IMR-90 (cell line): Measurements from ENCODE around the gene RFT1. TPM values are rescaled to one million over a fixed set of nuclear protein-coding genes. Genes with fewer than 3 reads are reported as not detected.

Experiments used
- ATAC-seq: fragments of 200-7000 bp; cut with Tn5 transposase; 2 replicates; pipeline ENCODE4 v1.9.1; 2020; ENCODE audit warnings: low read depth, mild to moderate bottlenecking, moderate library complexity
- BruUV-seq: library from RNA; stranded (reverse); fragments of 400-500 nt; replicated peaks from 2 replicates; lab custom pipeline; 2021; lab: Mats Ljungman, UMichigan
- CTCF ChIA-PET: fragments of 300-600 bp; formaldehyde crosslinking; extraction: SDS; loops from one replicate; lab custom pipeline; 2021; ENCODE audit warnings: antibody characterized with exemption; lab: Yijun Ruan, JAX
- POLR2A ChIA-PET: fragments of 300-600 bp; sonication (Branson Sonifier 250); formaldehyde crosslinking; loops from one replicate; lab custom pipeline; 2022; ENCODE audit warnings: antibody characterized with exemption; ENCODE audit not compliant: unreplicated experiment; lab: Charles Lee
- DNase-seq: peaks from one replicate; pipeline ENCODE4 v3.0.0; 2013
- H2AFZ ChIP-seq: replicated peaks from 2 replicates; pipeline ENCODE3; 2013; ENCODE audit warnings: low read length, mild to moderate bottlenecking; ENCODE audit not compliant: poor library complexity
- H2AK5ac ChIP-seq: 2 replicates; pipeline ENCODE4 v1.6.1; 2013; ENCODE audit warnings: low read depth, low read length, inconsistent platforms
- H2AK9ac ChIP-seq: replicated peaks from 2 replicates; pipeline ENCODE3; 2013; ENCODE audit warnings: mild to moderate bottlenecking, low read depth, low read length, moderate library complexity; ENCODE audit not compliant: poor library complexity
- H2BK120ac ChIP-seq: 2 replicates; pipeline ENCODE4 v1.6.1; 2013; ENCODE audit warnings: low read depth, low read length, inconsistent platforms
- H2BK15ac ChIP-seq: 3 replicates; pipeline ENCODE4 v1.6.1; 2013; ENCODE audit warnings: low read depth, low read length, inconsistent platforms
- H2BK20ac ChIP-seq: 2 replicates; pipeline ENCODE4 v1.6.1; 2013; ENCODE audit warnings: low read depth, mild to moderate bottlenecking, inconsistent platforms, low read length, moderate library complexity
- H2BK5ac ChIP-seq: 2 replicates; pipeline ENCODE4 v1.6.1; 2013; ENCODE audit warnings: mild to moderate bottlenecking, low read depth, low read length, inconsistent platforms; ENCODE audit not compliant: poor library complexity, severe bottlenecking
- H3K14ac ChIP-seq: replicated peaks from 2 replicates; pipeline ENCODE4 v1.6.1; 2013; ENCODE audit warnings: low read depth, low read length, inconsistent platforms
- H3K18ac ChIP-seq: 2 replicates; pipeline ENCODE4 v1.6.1; 2013; ENCODE audit warnings: low read depth, low read length, control low read depth
- H3K23ac ChIP-seq: 2 replicates; pipeline ENCODE4 v1.6.1; 2013; ENCODE audit warnings: low read depth, low read length, inconsistent platforms
- H3K27ac ChIP-seq: 2 replicates; pipeline ENCODE4 v1.5.1; 2013; ENCODE audit warnings: mild to moderate bottlenecking, control low read depth, low read length; ENCODE audit not compliant: insufficient read depth
- H3K27me3 ChIP-seq: 2 replicates; pipeline ENCODE4 v1.6.1; 2013; ENCODE audit warnings: low read length; ENCODE audit not compliant: control insufficient read depth, insufficient read depth
- H3K36me3 ChIP-seq: 2 replicates; pipeline ENCODE4 v1.6.1; 2013; ENCODE audit warnings: low read length, mixed read lengths; ENCODE audit not compliant: control insufficient read depth, insufficient read depth
- H3K4ac ChIP-seq: 2 replicates; pipeline ENCODE4 v1.6.1; 2013; ENCODE audit warnings: low read depth, low read length, inconsistent platforms
- H3K4me1 ChIP-seq: 2 replicates; pipeline ENCODE4 v1.6.1; 2013; ENCODE audit warnings: low read length, mixed read lengths; ENCODE audit not compliant: control insufficient read depth, insufficient read depth
- H3K4me2 ChIP-seq: 2 replicates; pipeline ENCODE4 v1.6.1; 2013; ENCODE audit warnings: low read depth, mild to moderate bottlenecking, control low read depth, low read length, moderate library complexity
- H3K4me3 ChIP-seq: 2 replicates; pipeline ENCODE4 v1.5.1; 2013; ENCODE audit warnings: low read depth, mild to moderate bottlenecking, control low read depth, low read length, moderate library complexity; ENCODE audit not compliant: insufficient read depth
- H3K56ac ChIP-seq: 2 replicates; pipeline ENCODE4 v1.6.1; 2013; ENCODE audit warnings: low read length, inconsistent platforms; ENCODE audit not compliant: insufficient read depth; ENCODE audit errors: extremely low read depth
- H3K79me1 ChIP-seq, 2 experiments: 2 replicates each; pipeline ENCODE4 v1.6.1; 2013; ENCODE audit warnings: low read length in 2 of 2, inconsistent platforms in 1 of 2, low read depth in 1 of 2
- H3K9ac ChIP-seq: 2 replicates; pipeline ENCODE4 v1.6.1; 2013; ENCODE audit warnings: low read depth, low read length, control low read depth
- H3K9me1 ChIP-seq: 2 replicates; pipeline ENCODE4 v1.6.1; 2013; ENCODE audit warnings: low read length, inconsistent platforms; ENCODE audit not compliant: insufficient read depth
- H3K9me3 ChIP-seq: 2 replicates; pipeline ENCODE4 v1.6.1; 2013; ENCODE audit warnings: low read length; ENCODE audit not compliant: control insufficient read depth, insufficient read depth
- H4K20me1 ChIP-seq: 2 replicates; pipeline ENCODE4 v1.6.1; 2013; ENCODE audit warnings: low read length, inconsistent platforms; ENCODE audit not compliant: insufficient read depth
- H4K5ac ChIP-seq: 2 replicates; pipeline ENCODE4 v1.6.1; 2013; ENCODE audit warnings: mild to moderate bottlenecking, low read depth, low read length, control low read depth
- H4K8ac ChIP-seq, 2 experiments: 2 replicates each; pipeline ENCODE4 v1.6.1; 2013; ENCODE audit warnings: low read depth in 2 of 2, low read length in 2 of 2, control low read depth in 1 of 2, inconsistent platforms in 1 of 2
- H4K91ac ChIP-seq: 2 replicates; pipeline ENCODE4 v1.6.1; 2013; ENCODE audit warnings: low read depth, low read length, inconsistent platforms; ENCODE audit not compliant: insufficient read depth
- BHLHE40 ChIP-seq: fragments of 150-350 bp; IDR thresholded peaks from 2 replicates; pipeline ENCODE4 v1.6.1; 2016; ENCODE audit warnings: mild to moderate bottlenecking, low read depth, low read length
- CEBPB ChIP-seq: IDR thresholded peaks from 2 replicates; pipeline ENCODE4 v1.6.1; 2012; ENCODE audit warnings: low read depth, low read length, improper control_type of control experiment
- CHD1 ChIP-seq: IDR thresholded peaks from 2 replicates; pipeline ENCODE4 v1.6.1; 2012; ENCODE audit warnings: low read depth, low read length, improper control_type of control experiment
- MAZ ChIP-seq: IDR thresholded peaks from 2 replicates; pipeline ENCODE4 v1.6.1; 2012; ENCODE audit warnings: low read depth, mild to moderate bottlenecking, low read length, improper control_type of control experiment, moderate library complexity, borderline replicate concordance
- NFE2L2 ChIP-seq: fragments of 150-350 bp; IDR thresholded peaks from 2 replicates; pipeline ENCODE4 v1.6.1; 2016; ENCODE audit warnings: low read depth, mild to moderate bottlenecking, low read length
- POLR2A ChIP-seq: IDR thresholded peaks from 2 replicates; pipeline ENCODE4 v1.6.1; 2012; ENCODE audit warnings: mild to moderate bottlenecking, low read depth, low read length
- RCOR1 ChIP-seq: IDR thresholded peaks from 2 replicates; pipeline ENCODE4 v1.6.1; 2012; ENCODE audit warnings: mild to moderate bottlenecking, low read length, improper control_type of control experiment; ENCODE audit not compliant: insufficient replicate concordance
- SMC3 ChIP-seq: fragments of 150-350 bp; IDR thresholded peaks from 2 replicates; pipeline ENCODE4 v1.6.1; 2016; ENCODE audit warnings: low read depth, mild to moderate bottlenecking, antibody characterized with exemption, low read length, moderate library complexity
- WGBS, 2 experiments: methylation state at CpG; one replicate each; pipeline versions ENCODE4 v1.1.5 to v1.1.7; 2013; ENCODE audit warnings: missing lambda C conversion rate in 2 of 2; ENCODE audit not compliant: insufficient read length in 1 of 2; ENCODE audit errors: extremely low coverage in 2 of 2; 5-methylcytosine and 5-hydroxymethylcytosine counted together
- dilution Hi-C: fragments of 300-500 bp; cut with HindIII; formaldehyde crosslinking; loops from one replicate; pipeline ENCODE4 v1.14.3; 2018; ENCODE audit warnings: low sequenced_read_pairs; ENCODE audit not compliant: unreplicated experiment
- in situ Hi-C: fragments of 300-500 bp; cut with MboI; formaldehyde crosslinking; loops from 3 replicates; pipeline ENCODE4 v1.14.3; 2019; ENCODE audit warnings: low sequenced_read_pairs, inconsistent platforms, mixed read lengths
- intact Hi-C: fragments of 100-400 bp; cut with micrococcal nuclease; formaldehyde crosslinking; loops from 2 replicates; pipeline ENCODE4 v1.10.0; 2022
- polyA plus RNA-seq, 3 experiments: library from polyadenylated mRNA; depleted of rRNA; stranded (reverse); fragments of >200 nt; gene quantifications; 2 replicates each; pipeline ENCODE4 v1.2.3, GENCODE V29; 2012; ENCODE audit warnings: low replicate concordance in 1 of 3
- total RNA-seq: library from RNA; depleted of rRNA; stranded (reverse); fragments of >200 nt; gene quantifications from 2 replicates; pipeline ENCODE4 v1.2.3, GENCODE V29; 2012
- TF ChIP-seq, protein P1 (sequence below): conservative IDR thresholded peaks from 2 replicates; pipeline ENCODE4 v1.5.1; 2012; ENCODE audit warnings: mild to moderate bottlenecking, low read depth, low read length, improper control_type of control experiment

The RFT1 gene
- total and polyA plus RNA-seq, 2 of the 4 experiments (the other 2 are of a cell fraction), result 14.5 to 23.5 TPM

DNA sequence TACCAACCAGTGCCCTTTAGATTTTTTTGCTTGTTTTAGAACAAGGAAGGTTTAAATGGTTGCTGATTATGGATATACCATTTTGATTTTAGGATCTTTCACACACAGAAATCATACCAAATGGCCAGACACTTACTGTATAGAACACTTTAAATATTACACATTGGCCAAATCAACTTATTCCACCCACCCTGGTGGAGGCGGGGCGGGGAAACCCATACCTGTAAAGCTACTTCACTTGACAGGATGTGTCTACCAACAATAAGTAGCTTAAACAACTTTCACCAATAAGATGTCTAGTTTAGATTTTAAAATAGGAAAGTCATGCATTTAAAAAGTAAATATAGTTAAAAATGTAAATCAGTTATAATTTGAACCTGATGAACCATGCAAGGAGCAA lies 67.3 kb downstream of the RFT1 start:
- intact Hi-C loops (loop anchor here (5.0 kb wide), 1 partner anchor 306 kb away; no protein-coding TSS in a partner anchor), dilution Hi-C loops (no loop called here), in situ Hi-C loops (loop anchor here (5.0 kb wide), 1 partner anchor 211 kb away; no protein-coding TSS in a partner anchor)
- Histone ChIP-seq H2BK5ac (no peak overlapping the region), H3K4me3 (no peak overlapping the region), H2AK9ac (no peak overlapping the region), H3K27ac (no peak overlapping the region), H2AK5ac (no peak overlapping the region), H2BK20ac (no peak overlapping the region), H3K56ac (no peak overlapping the region), H3K4me1 (no peaks in the 10 kb centered on the region), H3K4ac (no peak overlapping the region), H3K4me2 (no peak overlapping the region), H3K79me1 (no peaks in the 10 kb centered on the region), H3K9me1 (no peaks in the 10 kb centered on the region), H3K9ac (no peak overlapping the region), H2AFZ (no peak overlapping the region), H3K14ac (no peak overlapping the region), H3K18ac (no peak overlapping the region), H3K23ac (no peak overlapping the region), H4K91ac (no peak overlapping the region), H4K8ac (no peak overlapping the region), H3K36me3 (no peaks in the 10 kb centered on the region), H4K5ac (no peak overlapping the region), H3K27me3 (peaks cover 13% of the 10 kb centered on the region), H3K9me3 (no peaks in the 10 kb centered on the region), H2BK15ac (no peak overlapping the region), H2BK120ac (no peak overlapping the region), H4K20me1 (no peaks in the 10 kb centered on the region)
- BruUV-seq, result no TSS peak
- no peak for DNase-seq
- POLR2A ChIA-PET, result no interaction called here
- TF ChIP-seq SMC3 (no peak), CEBPB (no peak), POLR2A (no peak), NFE2L2 (no peak), RCOR1 (no peak), BHLHE40 (no peak), CHD1 (no peak), MAZ (no peak)
- TF ChIP-seq, protein P1, sequence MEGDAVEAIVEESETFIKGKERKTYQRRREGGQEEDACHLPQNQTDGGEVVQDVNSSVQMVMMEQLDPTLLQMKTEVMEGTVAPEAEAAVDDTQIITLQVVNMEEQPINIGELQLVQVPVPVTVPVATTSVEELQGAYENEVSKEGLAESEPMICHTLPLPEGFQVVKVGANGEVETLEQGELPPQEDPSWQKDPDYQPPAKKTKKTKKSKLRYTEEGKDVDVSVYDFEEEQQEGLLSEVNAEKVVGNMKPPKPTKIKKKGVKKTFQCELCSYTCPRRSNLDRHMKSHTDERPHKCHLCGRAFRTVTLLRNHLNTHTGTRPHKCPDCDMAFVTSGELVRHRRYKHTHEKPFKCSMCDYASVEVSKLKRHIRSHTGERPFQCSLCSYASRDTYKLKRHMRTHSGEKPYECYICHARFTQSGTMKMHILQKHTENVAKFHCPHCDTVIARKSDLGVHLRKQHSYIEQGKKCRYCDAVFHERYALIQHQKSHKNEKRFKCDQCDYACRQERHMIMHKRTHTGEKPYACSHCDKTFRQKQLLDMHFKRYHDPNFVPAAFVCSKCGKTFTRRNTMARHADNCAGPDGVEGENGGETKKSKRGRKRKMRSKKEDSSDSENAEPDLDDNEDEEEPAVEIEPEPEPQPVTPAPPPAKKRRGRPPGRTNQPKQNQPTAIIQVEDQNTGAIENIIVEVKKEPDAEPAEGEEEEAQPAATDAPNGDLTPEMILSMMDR, result no peak
- ATAC-seq, result no peak
- CTCF ChIA-PET, result no interaction called here
- no CpG with 5 or more reads among the region's 2 CpGs for WGBS, 2 experiments
